H9 (cell line): ENCODE data around the gene CCDC187. TPM values are rescaled to one million over a fixed set of nuclear protein-coding genes. Genes with fewer than 3 reads are reported as not detected.

ENCODE experiments used
- DNase-seq: peaks from one replicate; pipeline ENCODE4 v3.0.0-alpha.2; 2017
- H2AFZ ChIP-seq: one replicate; pipeline ENCODE4 v1.6.1; 2013; ENCODE audit warnings: mild to moderate bottlenecking, low read length, control low read depth, moderate library complexity
- H2AK5ac ChIP-seq: 2 replicates; pipeline ENCODE4 v1.6.1; 2013; ENCODE audit warnings: low read length, control low read depth, mixed read lengths; ENCODE audit not compliant: insufficient read length
- H2BK120ac ChIP-seq: one replicate; pipeline ENCODE4 v1.6.1; 2013; ENCODE audit warnings: low read depth, mild to moderate bottlenecking, low read length, control low read depth, inconsistent platforms; ENCODE audit not compliant: poor library complexity, severe bottlenecking
- H2BK12ac ChIP-seq: 2 replicates; pipeline ENCODE4 v1.6.1; 2013; ENCODE audit warnings: low read length, control low read depth, mixed read lengths, low read depth; ENCODE audit not compliant: insufficient read length
- H2BK15ac ChIP-seq: 2 replicates; pipeline ENCODE4 v1.6.1; 2013; ENCODE audit warnings: low read depth, low read length, control low read depth
- H2BK20ac ChIP-seq: one replicate; pipeline ENCODE4 v1.6.1; 2013; ENCODE audit warnings: low read depth, mild to moderate bottlenecking, low read length, control low read depth, inconsistent platforms; ENCODE audit not compliant: poor library complexity, severe bottlenecking
- H2BK5ac ChIP-seq: 2 replicates; pipeline ENCODE4 v1.6.1; 2013; ENCODE audit warnings: low read length, control low read depth, mixed read lengths; ENCODE audit not compliant: insufficient read length
- H3K14ac ChIP-seq: 2 replicates; pipeline ENCODE4 v1.6.1; 2013; ENCODE audit warnings: low read length, control low read depth; ENCODE audit not compliant: insufficient read depth
- H3K18ac ChIP-seq: 2 replicates; pipeline ENCODE4 v1.6.1; 2013; ENCODE audit warnings: low read depth, mild to moderate bottlenecking, mixed read lengths, low read length, control low read depth; ENCODE audit not compliant: insufficient read length
- H3K23ac ChIP-seq: 2 replicates; pipeline ENCODE4 v1.6.1; 2013; ENCODE audit warnings: low read length, control low read depth, mixed read lengths, low read depth; ENCODE audit not compliant: insufficient read length
- H3K23me2 ChIP-seq: 2 replicates; pipeline ENCODE4 v1.6.1; 2013; ENCODE audit warnings: low read depth, mild to moderate bottlenecking, mixed read lengths, low read length, control low read depth; ENCODE audit not compliant: insufficient read length, poor library complexity, severe bottlenecking
- H3K27ac ChIP-seq: 2 replicates; pipeline ENCODE4 v1.5.1; 2013; ENCODE audit warnings: low read length, control low read depth, mixed read lengths, low read depth; ENCODE audit not compliant: insufficient read length
- H3K27me3 ChIP-seq: 2 replicates; pipeline ENCODE4 v1.6.1; 2013; ENCODE audit warnings: low read length, control low read depth, inconsistent platforms; ENCODE audit not compliant: insufficient read depth
- H3K4ac ChIP-seq: 2 replicates; pipeline ENCODE4 v1.6.1; 2013; ENCODE audit warnings: low read depth, mild to moderate bottlenecking, control low read depth, inconsistent platforms, low read length, moderate library complexity
- H3K4me1 ChIP-seq: 2 replicates; pipeline ENCODE4 v1.6.1; 2013; ENCODE audit warnings: low read length, control low read depth, inconsistent platforms; ENCODE audit not compliant: insufficient read depth
- H3K4me2 ChIP-seq: 2 replicates; pipeline ENCODE4 v1.6.1; 2013; ENCODE audit warnings: low read length, control low read depth, mixed read lengths; ENCODE audit not compliant: insufficient read length, insufficient read depth
- H3K56ac ChIP-seq: 2 replicates; pipeline ENCODE4 v1.6.1; 2013; ENCODE audit warnings: low read depth, mild to moderate bottlenecking, mixed read lengths, low read length, control low read depth; ENCODE audit not compliant: insufficient read length
- H3K79me1 ChIP-seq: 2 replicates; pipeline ENCODE4 v1.6.1; 2013; ENCODE audit warnings: low read depth, mild to moderate bottlenecking, moderate library complexity, low read length, control low read depth, inconsistent platforms; ENCODE audit not compliant: insufficient read depth, poor library complexity, severe bottlenecking
- H3K79me2 ChIP-seq: 2 replicates; pipeline ENCODE4 v1.6.1; 2013; ENCODE audit warnings: low read length, control low read depth, inconsistent platforms; ENCODE audit not compliant: insufficient read depth
- H3K9ac ChIP-seq: 2 replicates; pipeline ENCODE4 v1.6.1; 2013; ENCODE audit warnings: low read length, control low read depth, mixed read lengths; ENCODE audit not compliant: insufficient read length; ENCODE audit errors: extremely low read depth
- H3K9me3 ChIP-seq: one replicate; pipeline ENCODE4 v1.6.1; 2013; ENCODE audit warnings: low read depth, low read length, inconsistent platforms; ENCODE audit not compliant: control insufficient read depth
- H3T11ph ChIP-seq: one replicate; pipeline ENCODE4 v1.6.1; 2013; ENCODE audit warnings: mild to moderate bottlenecking, low read length, control low read depth, inconsistent platforms
- H4K20me1 ChIP-seq: one replicate; pipeline ENCODE4 v1.6.1; 2013; ENCODE audit not compliant: control insufficient read depth, insufficient read length, insufficient read depth
- H4K5ac ChIP-seq: 2 replicates; pipeline ENCODE4 v1.6.1; 2013; ENCODE audit warnings: low read depth, mild to moderate bottlenecking, mixed read lengths, low read length, control low read depth; ENCODE audit not compliant: insufficient read length
- H4K8ac ChIP-seq: replicated peaks from 2 replicates; pipeline ENCODE4 v1.6.1; 2013; ENCODE audit warnings: low read length, control low read depth, mixed read lengths, low read depth; ENCODE audit not compliant: insufficient read length
- H4K91ac ChIP-seq: 2 replicates; pipeline ENCODE4 v1.6.1; 2013; ENCODE audit warnings: low read depth, mild to moderate bottlenecking, moderate library complexity, mixed read lengths, low read length, control low read depth; ENCODE audit not compliant: insufficient read length
- H3K27ac Mint-ChIP-seq, 3 experiments: 2 replicates in 2 of 3; 3 replicates in 1 of 3; pipeline ENCODE4 v1.8.0; 2020 to 2021; ENCODE audit warnings: mixed read lengths in 3 of 3, mild to moderate bottlenecking in 1 of 3, moderate library complexity in 1 of 3
- H3K27me3 Mint-ChIP-seq: 2 replicates; pipeline ENCODE4 v1.8.0; 2021; ENCODE audit warnings: low read depth, mild to moderate bottlenecking, moderate library complexity, mixed read lengths
- H3K36me3 Mint-ChIP-seq, 3 experiments: 2 replicates in 2 of 3; 3 replicates in 1 of 3; pipeline ENCODE4 v1.8.0; 2020 to 2021; ENCODE audit warnings: low read depth in 3 of 3, mixed read lengths in 3 of 3; ENCODE audit not compliant: insufficient read depth in 1 of 3
- H3K4me1 Mint-ChIP-seq, 2 experiments: 2 replicates each; pipeline ENCODE4 v1.8.0; 2020; ENCODE audit warnings: mixed read lengths in 2 of 2
- H3K4me3 Mint-ChIP-seq, 2 experiments: 2 replicates in 1 of 2; 3 replicates in 1 of 2; pipeline ENCODE4 v1.8.0; 2020 to 2021; ENCODE audit warnings: mild to moderate bottlenecking in 2 of 2, mixed read lengths in 2 of 2, moderate library complexity in 1 of 2
- H3K9me3 Mint-ChIP-seq, 2 experiments: 2 replicates in 1 of 2; 3 replicates in 1 of 2; pipeline ENCODE4 v1.8.0; 2020; ENCODE audit warnings: mild to moderate bottlenecking in 2 of 2, mixed read lengths in 2 of 2, moderate library complexity in 1 of 2
- CTCF ChIP-seq: fragments of 200-600 bp; sonication (generic); conservative IDR thresholded peaks from 3 replicates; pipeline ENCODE4 v1.8.0; 2021; ENCODE audit warnings: antibody characterized with exemption, mild to moderate bottlenecking
- WGBS: extraction: QIAGEN DNeasy Blood & Tissue Kit; methylation state at CpG from one replicate; pipeline ENCODE4 v1.1.7; 2013; ENCODE audit warnings: missing lambda C conversion rate, low lambda C conversion rate, mixed read lengths; ENCODE audit not compliant: insufficient read length; ENCODE audit errors: extremely low coverage; 5-methylcytosine and 5-hydroxymethylcytosine counted together
- total RNA-seq: library from RNA; stranded (reverse); gene quantifications from 2 replicates; pipeline ENCODE4 v1.2.1, GENCODE V29; 2021

Gene CCDC187
- total RNA-seq, 1 experiment from 2014 or later, result 0.07 TPM

GRCh38 chr9:136304456-136304855 is 562 bp upstream of the CCDC187 start:
- no peak overlapping the region for H3K14ac ChIP-seq
- H3K4ac ChIP-seq, result no peak overlapping the region
- H4K20me1 ChIP-seq, result no peaks in the 10 kb centered on the region
- H3K9me3 ChIP-seq, result no peaks in the 10 kb centered on the region
- no peak overlapping the region for H2BK120ac ChIP-seq
- H4K91ac ChIP-seq, result no peak overlapping the region
- H3T11ph ChIP-seq, result no peak overlapping the region
- no peaks in the 10 kb centered on the region for H3K36me3 Mint-ChIP-seq
- no peak for DNase-seq
- no peak overlapping the region for H2BK5ac ChIP-seq
- H3K79me2 ChIP-seq, result no peaks in the 10 kb centered on the region
- H3K27ac ChIP-seq, result no peak overlapping the region
- no peak overlapping the region for H3K9ac ChIP-seq
- no peak overlapping the region for H2BK12ac ChIP-seq
- TF ChIP-seq CTCF, result no peak
- no peak overlapping the region for H3K23ac ChIP-seq
- H2AFZ ChIP-seq, result no peak overlapping the region
- H2BK15ac ChIP-seq, result no peak overlapping the region
- no peak overlapping the region for H3K56ac ChIP-seq
- no peaks in the 10 kb centered on the region for H3K4me1 ChIP-seq
- H2BK20ac ChIP-seq, result no peak overlapping the region
- no peaks in the 10 kb centered on the region for H3K23me2 ChIP-seq
- no peak overlapping the region for H3K4me2 ChIP-seq
- H4K8ac ChIP-seq, result no peak overlapping the region
- H2AK5ac ChIP-seq, result no peak overlapping the region
- H3K9me3 Mint-ChIP-seq, result no peaks in the 10 kb centered on the region
- no peak overlapping the region for H3K4me3 Mint-ChIP-seq
- H3K18ac ChIP-seq, result no peak overlapping the region
- H3K79me1 ChIP-seq, result no peaks in the 10 kb centered on the region
- H3K4me1 Mint-ChIP-seq, result no peaks in the 10 kb centered on the region
- no peaks in the 10 kb centered on the region for H3K27me3 ChIP-seq
- no peak overlapping the region; a peak in 1 of 7 replicates for H3K27ac Mint-ChIP-seq
- no peaks in the 10 kb centered on the region for H3K27me3 Mint-ChIP-seq
- no CpG with 5 or more reads among the region's 10 CpGs for WGBS
- no peak overlapping the region for H4K5ac ChIP-seq
